ENCODE measurements around the gene PDZRN4.

PDZRN4 gene

DNA sequence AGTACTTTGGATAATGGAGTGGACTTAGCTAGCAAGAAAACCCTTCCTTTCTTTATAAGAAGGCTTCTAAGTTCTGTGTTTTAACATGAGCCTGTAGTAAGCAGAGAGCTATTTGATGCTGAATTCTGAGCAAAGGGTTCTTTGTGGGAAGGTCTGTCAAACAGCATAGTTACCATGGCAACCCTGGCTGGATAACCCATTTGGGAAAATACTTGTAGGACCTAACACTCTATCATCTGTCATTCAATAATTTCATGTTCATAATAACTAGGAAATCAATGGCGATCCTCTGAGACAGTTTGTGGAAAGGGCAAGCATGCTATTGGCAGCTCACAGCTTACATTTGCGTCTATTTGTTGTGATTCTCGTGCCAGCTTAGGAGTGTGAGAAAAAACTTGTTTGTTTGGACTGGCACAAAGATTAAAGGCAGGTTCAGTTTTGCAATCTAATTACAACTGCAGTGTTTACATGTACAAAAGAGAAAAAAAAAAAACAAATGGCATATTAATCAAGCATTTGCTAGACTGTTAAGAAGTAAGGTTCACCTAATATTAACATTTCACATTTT, 219.2 kb downstream of the PDZRN4 start:
- Histone ChIP-seq H3K4me3 (ENCODE audit: insufficient read length, low read depth) (no peak overlapping the region), H3K9ac (ENCODE audit: insufficient read length, low read depth) (no peak overlapping the region), H3K4me1 (ENCODE audit: insufficient read depth, insufficient read length) (no peaks in the 10 kb centered on the region), H3K36me3 (ENCODE audit: insufficient read depth, insufficient read length, low read length) (no peaks in the 10 kb centered on the region), H3K9me3 (ENCODE audit: insufficient read depth, low read length) (peaks cover 16% of the 10 kb centered on the region), H3K27me3 (ENCODE audit: insufficient read depth, insufficient read length) (no peaks in the 10 kb centered on the region)
- no peak for TF ChIP-seq SUZ12 (IDR thresholded peaks at IDR 0.05; ENCODE audit: extremely low read depth, insufficient read depth, insufficient read length)
- no peak for TF ChIP-seq YY1 (IDR thresholded peaks at IDR 0.05; ENCODE audit: insufficient read depth, insufficient read length)
- TF ChIP-seq ZNF274 (IDR thresholded peaks at IDR 0.05; ENCODE audit: low read depth, low read length): no peak
- DNase-seq (ENCODE audit: low read depth, low spot score): no peak

DNA sequence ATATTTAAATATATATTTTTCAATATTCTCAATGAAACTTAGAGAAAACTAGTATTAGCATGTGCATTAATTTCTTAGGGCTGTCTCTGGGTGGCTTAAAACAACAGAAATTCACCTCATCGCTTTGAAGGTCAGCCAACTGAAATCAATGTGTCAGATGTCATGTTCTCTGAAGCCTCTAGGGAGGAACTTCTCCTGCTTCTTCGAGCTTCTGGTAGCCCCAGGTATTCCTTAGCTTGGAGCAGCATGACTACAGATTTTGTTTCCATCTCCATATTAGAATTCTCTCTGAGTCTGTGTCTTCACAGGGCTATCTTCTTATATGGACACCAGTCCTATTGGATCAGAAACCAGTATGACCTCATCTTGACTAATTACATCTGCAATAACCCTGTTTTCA, 221.5 kb downstream of the PDZRN4 start:
- peaks cover 12% of the 10 kb centered on the region for H3K9me3 ChIP-seq (ENCODE audit: insufficient read depth, low read length)
- H3K27me3 ChIP-seq (ENCODE audit: insufficient read depth, insufficient read length): no peaks in the 10 kb centered on the region
- no peak overlapping the region for H3K9ac ChIP-seq (ENCODE audit: insufficient read length, low read depth)
- H3K36me3 ChIP-seq (ENCODE audit: insufficient read depth, insufficient read length, low read length): no peaks in the 10 kb centered on the region
- no peak for TF ChIP-seq SUZ12 (IDR thresholded peaks at IDR 0.05; ENCODE audit: extremely low read depth, insufficient read depth, insufficient read length)
- TF ChIP-seq ZNF274 (IDR thresholded peaks at IDR 0.05; ENCODE audit: low read depth, low read length): no peak
- no peak for TF ChIP-seq YY1 (IDR thresholded peaks at IDR 0.05; ENCODE audit: insufficient read depth, insufficient read length)
- H3K4me1 ChIP-seq (ENCODE audit: insufficient read depth, insufficient read length): no peaks in the 10 kb centered on the region
- H3K4me3 ChIP-seq (ENCODE audit: insufficient read length, low read depth): no peak overlapping the region
- no peak for DNase-seq (ENCODE audit: low read depth, low spot score)

DNA sequence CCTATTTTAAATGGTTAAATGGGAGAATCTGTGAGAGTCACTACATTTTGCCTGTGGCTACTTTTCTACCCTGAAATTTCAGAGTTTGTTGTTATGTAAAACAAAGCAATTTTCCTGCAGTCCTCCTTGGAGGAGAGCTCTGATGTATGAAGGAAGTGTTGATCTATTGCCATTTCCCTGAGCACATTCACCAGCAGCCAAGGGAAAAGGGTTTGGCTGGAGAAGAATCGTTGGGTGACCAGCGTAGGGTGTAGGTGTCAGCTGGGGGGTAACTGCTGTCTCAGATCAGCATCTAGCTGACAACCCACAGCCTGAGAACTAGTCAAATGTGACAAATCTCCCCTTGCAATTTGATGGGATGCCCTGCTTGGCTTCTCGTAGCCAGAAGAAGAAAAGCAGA, 230.5 kb downstream of the PDZRN4 start:
- DNase-seq (ENCODE audit: low read depth, low spot score): peak; percentile 20
- H3K9ac ChIP-seq (ENCODE audit: insufficient read length, low read depth): no peak overlapping the region
- no peaks in the 10 kb centered on the region for H3K36me3 ChIP-seq (ENCODE audit: insufficient read depth, insufficient read length, low read length)
- no peaks in the 10 kb centered on the region for H3K27me3 ChIP-seq (ENCODE audit: insufficient read depth, insufficient read length)
- H3K9me3 ChIP-seq (ENCODE audit: insufficient read depth, low read length): no peaks in the 10 kb centered on the region
- H3K4me3 ChIP-seq (ENCODE audit: insufficient read length, low read depth): no peak overlapping the region
- TF ChIP-seq SUZ12 (IDR thresholded peaks at IDR 0.05; ENCODE audit: extremely low read depth, insufficient read depth, insufficient read length) (no peak), YY1 (IDR thresholded peaks at IDR 0.05; ENCODE audit: insufficient read depth, insufficient read length) (no peak), ZNF274 (IDR thresholded peaks at IDR 0.05; ENCODE audit: low read depth, low read length) (no peak)
- H3K4me1 ChIP-seq (ENCODE audit: insufficient read depth, insufficient read length): no peaks in the 10 kb centered on the region

DNA sequence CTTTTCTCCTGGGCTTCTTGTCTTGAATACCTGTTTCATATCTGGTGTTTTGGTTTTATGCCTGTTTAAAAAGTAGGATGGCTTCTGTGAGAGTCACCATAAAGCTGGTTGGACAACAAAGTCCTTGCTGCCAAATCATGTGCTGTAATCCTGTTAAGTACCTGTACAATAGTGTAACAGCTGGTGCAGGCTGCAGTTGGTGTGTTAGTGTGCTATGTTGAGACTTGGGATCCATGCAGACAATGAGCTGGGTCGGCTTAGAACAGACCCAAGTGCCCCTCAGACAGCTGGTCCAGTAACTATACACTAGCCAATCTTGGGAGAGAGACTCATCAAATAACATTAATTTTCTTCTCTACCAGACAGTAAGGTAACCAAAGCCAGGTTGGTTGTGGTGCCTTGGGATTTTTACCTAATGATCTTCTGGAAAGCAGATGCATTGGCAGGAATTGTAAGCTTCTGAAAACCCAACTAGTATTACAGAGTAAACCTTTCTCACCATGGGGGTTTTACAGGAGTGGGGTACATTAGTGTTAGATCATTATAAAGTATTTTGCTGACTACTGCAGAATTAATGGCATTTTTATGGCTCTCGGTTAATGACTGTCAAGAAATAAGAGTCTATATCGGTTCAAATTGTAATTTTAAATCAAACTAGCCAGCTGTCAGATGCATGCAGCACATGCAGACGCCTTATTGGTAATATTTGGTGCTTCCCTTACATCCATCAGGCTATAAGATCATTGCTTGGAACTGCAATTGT, 231.2 kb downstream of the PDZRN4 start:
- Histone ChIP-seq H3K4me1 (ENCODE audit: insufficient read depth, insufficient read length) (no peaks in the 10 kb centered on the region), H3K4me3 (ENCODE audit: insufficient read length, low read depth) (no peak overlapping the region), H3K27me3 (ENCODE audit: insufficient read depth, insufficient read length) (no peaks in the 10 kb centered on the region), H3K9ac (ENCODE audit: insufficient read length, low read depth) (no peak overlapping the region), H3K9me3 (ENCODE audit: insufficient read depth, low read length) (no peaks in the 10 kb centered on the region), H3K36me3 (ENCODE audit: insufficient read depth, insufficient read length, low read length) (no peaks in the 10 kb centered on the region)
- TF ChIP-seq ZNF274 (IDR thresholded peaks at IDR 0.05; ENCODE audit: low read depth, low read length) (no peak), SUZ12 (IDR thresholded peaks at IDR 0.05; ENCODE audit: extremely low read depth, insufficient read depth, insufficient read length) (no peak), YY1 (IDR thresholded peaks at IDR 0.05; ENCODE audit: insufficient read depth, insufficient read length) (no peak)
- no peak for DNase-seq (ENCODE audit: low read depth, low spot score)

DNA sequence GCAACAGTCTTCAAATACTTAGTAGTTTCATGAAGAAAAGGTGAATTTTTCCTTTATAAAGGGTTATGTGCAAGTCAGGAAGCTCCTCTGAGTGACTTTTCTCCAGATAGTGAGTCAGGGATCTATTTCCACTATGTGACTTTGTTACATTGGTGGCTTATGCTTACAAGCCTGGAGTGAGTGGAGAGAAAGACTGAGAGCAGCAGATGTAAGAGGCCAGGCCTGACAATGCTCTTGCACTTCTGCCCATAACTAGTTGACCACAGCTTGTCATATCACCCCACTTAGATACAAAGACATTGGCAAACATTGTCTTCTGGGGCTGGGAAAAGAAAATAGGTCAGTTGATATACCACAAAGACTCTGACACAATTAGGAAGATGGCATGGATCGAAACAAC, 236.5 kb downstream of the PDZRN4 start:
- no peak for DNase-seq (ENCODE audit: low read depth, low spot score)
- Histone ChIP-seq H3K9me3 (ENCODE audit: insufficient read depth, low read length) (no peaks in the 10 kb centered on the region), H3K4me1 (ENCODE audit: insufficient read depth, insufficient read length) (no peaks in the 10 kb centered on the region), H3K9ac (ENCODE audit: insufficient read length, low read depth) (no peak overlapping the region), H3K4me3 (ENCODE audit: insufficient read length, low read depth) (no peak overlapping the region), H3K27me3 (ENCODE audit: insufficient read depth, insufficient read length) (no peaks in the 10 kb centered on the region), H3K36me3 (ENCODE audit: insufficient read depth, insufficient read length, low read length) (no peaks in the 10 kb centered on the region)
- TF ChIP-seq ZNF274 (IDR thresholded peaks at IDR 0.05; ENCODE audit: low read depth, low read length) (no peak), YY1 (IDR thresholded peaks at IDR 0.05; ENCODE audit: insufficient read depth, insufficient read length) (no peak), SUZ12 (IDR thresholded peaks at IDR 0.05; ENCODE audit: extremely low read depth, insufficient read depth, insufficient read length) (no peak)

DNA sequence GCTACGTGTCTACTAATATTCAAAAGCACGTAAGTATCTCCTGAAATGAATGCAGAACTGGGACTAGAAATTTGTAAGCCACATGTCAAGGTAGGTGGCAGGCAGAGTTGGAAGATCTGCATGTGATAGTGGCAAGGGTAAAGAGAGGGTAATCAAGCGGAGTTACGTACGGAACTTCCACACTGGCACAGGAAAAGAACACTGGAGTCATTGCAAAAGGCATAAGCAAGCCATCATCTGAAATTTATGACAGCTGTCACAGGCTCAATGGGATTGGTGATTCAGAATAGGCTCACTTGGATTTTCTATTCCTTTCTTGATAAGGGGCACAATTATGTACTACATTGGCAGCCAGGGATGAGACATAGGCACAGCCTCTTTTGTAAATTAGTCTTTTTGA, 245.3 kb downstream of the PDZRN4 start:
- Histone ChIP-seq H3K9me3 (ENCODE audit: insufficient read depth, low read length) (no peaks in the 10 kb centered on the region), H3K4me3 (ENCODE audit: insufficient read length, low read depth) (no peak overlapping the region), H3K9ac (ENCODE audit: insufficient read length, low read depth) (no peak overlapping the region), H3K4me1 (ENCODE audit: insufficient read depth, insufficient read length) (no peaks in the 10 kb centered on the region), H3K36me3 (ENCODE audit: insufficient read depth, insufficient read length, low read length) (no peaks in the 10 kb centered on the region), H3K27me3 (ENCODE audit: insufficient read depth, insufficient read length) (no peaks in the 10 kb centered on the region)
- no peak for DNase-seq (ENCODE audit: low read depth, low spot score)
- TF ChIP-seq YY1 (IDR thresholded peaks at IDR 0.05; ENCODE audit: insufficient read depth, insufficient read length): no peak
- no peak for TF ChIP-seq SUZ12 (IDR thresholded peaks at IDR 0.05; ENCODE audit: extremely low read depth, insufficient read depth, insufficient read length)
- TF ChIP-seq ZNF274 (IDR thresholded peaks at IDR 0.05; ENCODE audit: low read depth, low read length): no peak

DNA sequence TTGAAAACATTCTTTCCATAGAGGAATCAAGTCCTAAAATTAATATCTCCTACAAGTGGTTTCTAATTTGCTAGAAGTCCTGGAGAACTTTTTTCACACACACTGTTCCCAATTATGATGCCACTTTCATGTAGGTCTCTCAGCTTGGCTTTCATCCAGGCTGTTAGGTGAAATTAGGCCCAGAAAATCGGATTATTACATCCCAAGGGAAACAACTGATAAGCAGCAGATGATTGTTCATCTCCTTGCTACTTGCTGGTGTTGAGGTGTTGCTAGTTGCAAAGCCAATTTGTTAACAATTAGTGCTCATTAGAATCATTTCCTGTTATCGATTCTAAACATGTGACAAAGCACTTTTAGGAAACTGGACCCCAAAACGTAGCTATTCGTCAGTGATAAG, 248.0 kb downstream of the PDZRN4 start:
- Histone ChIP-seq H3K36me3 (ENCODE audit: insufficient read depth, insufficient read length, low read length) (no peaks in the 10 kb centered on the region), H3K9me3 (ENCODE audit: insufficient read depth, low read length) (no peaks in the 10 kb centered on the region), H3K9ac (ENCODE audit: insufficient read length, low read depth) (no peak overlapping the region), H3K4me3 (ENCODE audit: insufficient read length, low read depth) (no peak overlapping the region), H3K4me1 (ENCODE audit: insufficient read depth, insufficient read length) (no peaks in the 10 kb centered on the region), H3K27me3 (ENCODE audit: insufficient read depth, insufficient read length) (no peaks in the 10 kb centered on the region)
- no peak for DNase-seq (ENCODE audit: low read depth, low spot score)
- TF ChIP-seq SUZ12 (IDR thresholded peaks at IDR 0.05; ENCODE audit: extremely low read depth, insufficient read depth, insufficient read length) (no peak), ZNF274 (IDR thresholded peaks at IDR 0.05; ENCODE audit: low read depth, low read length) (no peak), YY1 (IDR thresholded peaks at IDR 0.05; ENCODE audit: insufficient read depth, insufficient read length) (no peak)
